ENCODE results near the gene SAMD10.
"Not testable (repeated sequence)": the region's sequence is repeated elsewhere in the genome, so short reads cannot be mapped to it uniquely, and the experiment has no call there.

The SAMD10 gene

DNA sequence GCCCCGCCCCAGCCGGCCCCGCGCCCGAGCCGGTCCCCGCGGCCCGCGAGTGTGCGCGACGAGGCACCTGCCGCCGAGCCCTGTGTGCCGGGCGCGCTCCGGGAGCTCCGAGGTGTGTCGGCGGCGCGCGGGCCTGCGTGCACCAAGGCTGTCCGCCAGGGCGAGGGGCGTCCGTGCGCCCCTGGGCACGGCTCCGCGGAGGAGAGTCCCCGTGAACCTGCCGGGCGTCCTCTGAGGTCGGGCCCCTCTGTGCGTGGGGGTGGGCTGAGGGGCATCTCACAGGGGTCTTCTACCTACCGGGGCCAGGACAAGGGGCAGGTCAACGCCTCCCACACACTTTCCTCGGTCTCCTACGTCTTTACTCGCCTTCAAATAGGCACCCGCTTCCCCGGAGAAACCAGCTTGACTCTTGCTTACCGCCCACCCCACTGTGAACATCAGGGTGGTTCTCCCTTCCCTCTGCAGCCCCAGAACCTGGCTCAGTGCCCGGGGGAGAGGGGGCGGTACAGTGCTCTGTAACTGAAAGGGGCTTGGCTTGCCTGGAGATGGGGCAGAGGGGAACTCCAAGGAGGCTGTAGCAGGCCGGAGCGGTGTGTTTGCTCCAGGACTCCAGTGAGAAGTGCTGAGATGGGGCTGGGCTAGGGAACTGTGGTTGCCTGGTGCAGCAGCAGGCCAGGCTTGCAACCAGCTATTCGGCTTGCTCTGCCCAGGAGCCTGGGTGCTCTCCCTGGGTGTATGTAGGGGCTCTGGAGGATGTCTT lies at the start of gene SAMD10:
Gene SAMD10 (minus strand): TSS at position 86 of the 760 bp plus-strand sequence. CDS start 175 bp downstream, outside the sequence.
- DNase-seq = peak in 1 of 2 experiments; percentile 85

DNA sequence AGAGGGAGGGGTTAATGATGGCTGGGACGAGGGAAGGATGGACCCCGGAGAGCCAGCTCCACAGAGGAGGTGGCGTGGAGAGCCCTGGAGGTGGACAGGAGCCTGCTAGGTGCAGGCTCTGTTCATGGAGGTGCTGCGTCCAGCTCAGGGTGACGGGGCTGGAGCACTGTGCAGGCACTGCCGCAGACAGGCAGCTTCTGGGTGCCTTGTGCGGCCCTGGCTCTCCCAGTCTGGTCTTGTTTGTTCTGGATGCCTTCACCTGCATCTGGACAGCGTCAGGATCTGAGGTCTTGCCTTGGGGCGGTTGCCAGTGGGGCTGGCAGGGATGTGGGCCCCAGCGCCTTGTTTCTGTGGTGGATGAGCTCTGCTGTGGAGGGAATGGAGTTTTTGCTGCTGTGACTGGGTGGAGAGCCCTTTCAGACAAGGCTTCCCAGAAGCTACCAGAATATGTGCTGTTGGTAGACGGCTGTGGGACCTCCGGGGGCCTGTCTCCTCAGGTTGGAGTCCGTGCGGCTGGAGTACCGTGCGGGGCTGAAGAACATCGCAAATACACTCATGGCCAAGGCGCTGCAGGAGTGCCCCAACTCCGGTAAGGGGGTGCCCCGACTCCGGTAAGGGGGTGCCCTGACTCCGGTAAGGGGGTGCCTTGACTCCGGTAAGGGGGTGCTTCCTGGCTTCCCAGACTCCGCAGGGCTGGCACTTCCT lies 48.7 kb upstream of the SAMD10 start:
- no peak for DNase-seq

DNA sequence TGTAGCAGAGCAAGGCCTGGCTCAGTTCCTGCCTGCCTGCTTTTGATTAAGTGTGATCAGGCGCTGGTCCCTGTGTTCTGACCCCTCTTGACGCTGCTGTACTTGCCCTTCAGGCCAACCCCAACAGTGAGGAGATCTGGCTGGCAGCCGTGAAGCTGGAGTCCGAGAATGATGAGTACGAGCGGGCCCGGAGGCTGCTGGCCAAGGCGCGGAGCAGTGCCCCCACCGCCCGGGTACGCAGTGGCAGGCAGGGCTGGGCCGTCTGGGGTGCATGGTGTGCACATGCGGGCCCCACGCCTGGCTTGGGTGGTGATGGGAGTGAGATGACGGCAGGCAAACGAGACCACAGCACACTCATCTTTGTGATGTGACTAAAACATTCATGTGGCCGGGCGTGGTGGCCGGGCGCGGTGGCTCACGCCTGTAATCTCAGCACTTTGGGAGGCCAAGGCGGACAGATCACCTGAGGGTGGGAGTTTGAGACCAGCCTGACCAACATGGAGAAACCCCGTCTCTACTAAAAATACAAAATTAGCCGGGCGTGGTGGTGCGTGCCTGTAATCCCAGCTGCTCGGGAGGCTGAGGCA lies 46.5 kb upstream of the SAMD10 start:
- no peak for DNase-seq

DNA sequence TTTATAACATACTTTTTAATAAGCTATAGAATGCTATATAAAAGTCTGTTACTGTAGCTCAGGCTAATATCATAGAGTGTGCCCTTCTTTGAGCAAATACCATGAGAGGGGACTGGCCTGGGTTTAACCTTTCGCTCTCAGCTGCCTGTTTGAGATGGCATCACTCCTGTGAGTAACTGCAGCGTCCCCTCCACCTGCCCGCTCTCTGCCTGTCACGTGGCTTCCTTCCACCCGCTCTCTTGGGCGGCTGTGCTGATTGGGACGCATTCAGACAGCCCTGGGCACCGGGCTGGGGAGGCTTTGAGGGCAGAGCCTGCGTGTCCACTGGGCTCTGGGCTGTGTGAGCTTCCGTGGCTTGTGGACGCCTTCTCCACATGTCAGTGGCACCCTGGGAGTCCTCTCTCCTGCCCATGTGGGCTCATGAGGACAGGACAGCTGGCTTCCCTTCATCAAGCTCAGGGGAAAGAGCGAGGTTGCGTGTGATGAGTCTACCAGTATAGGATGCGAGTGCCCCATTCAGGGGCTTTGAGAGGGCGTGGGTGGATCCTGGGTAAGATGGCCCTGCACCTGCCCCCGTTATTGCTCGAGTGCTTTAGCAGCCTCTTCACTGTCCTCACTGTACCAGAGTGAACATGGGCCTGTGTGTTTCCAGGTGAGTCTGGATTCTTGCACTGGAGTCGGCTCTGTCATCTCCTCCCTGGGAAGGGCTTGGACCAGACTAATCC lies 45.8 kb upstream of the SAMD10 start:
- no peak for DNase-seq

DNA sequence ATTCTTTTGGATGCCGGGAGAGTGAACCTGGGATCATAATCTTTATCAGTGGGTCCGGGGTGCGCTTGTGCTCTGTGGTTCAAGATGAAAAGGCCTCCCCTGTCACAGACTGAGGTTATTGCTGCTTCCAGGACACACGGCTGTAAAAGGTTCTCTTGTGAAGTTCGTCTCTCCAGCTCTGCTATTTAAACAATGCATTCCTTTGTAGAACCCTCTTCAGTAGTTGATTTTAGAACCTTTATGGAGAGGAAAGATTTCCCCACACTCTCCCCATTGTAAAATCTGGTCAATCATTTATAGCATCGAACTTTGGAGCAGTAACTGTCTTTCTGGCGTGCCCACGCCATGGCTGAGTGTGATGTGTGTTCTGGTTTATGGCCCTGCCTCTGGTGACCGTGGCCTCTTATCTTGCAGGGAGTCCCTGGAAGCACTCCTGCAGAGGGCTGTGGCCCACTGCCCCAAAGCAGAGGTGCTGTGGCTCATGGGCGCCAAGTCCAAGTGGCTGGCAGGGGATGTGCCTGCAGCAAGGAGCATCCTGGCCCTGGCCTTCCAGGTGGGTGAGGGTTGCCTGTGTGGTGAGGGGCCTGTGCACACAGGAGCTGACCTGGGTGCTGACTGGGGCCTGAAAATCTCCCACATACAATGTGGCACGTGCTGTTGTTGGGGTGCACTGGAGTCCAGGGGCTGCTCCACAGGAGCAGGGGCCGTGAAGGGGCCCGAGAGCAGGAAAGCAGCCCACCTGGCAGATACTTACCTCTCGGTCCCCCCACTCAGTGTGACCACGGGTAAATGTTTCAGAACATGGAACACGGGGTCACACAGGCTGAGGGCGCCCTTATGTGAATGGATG lies 44.9 kb upstream of the SAMD10 start:
- DNase-seq = no peak

DNA sequence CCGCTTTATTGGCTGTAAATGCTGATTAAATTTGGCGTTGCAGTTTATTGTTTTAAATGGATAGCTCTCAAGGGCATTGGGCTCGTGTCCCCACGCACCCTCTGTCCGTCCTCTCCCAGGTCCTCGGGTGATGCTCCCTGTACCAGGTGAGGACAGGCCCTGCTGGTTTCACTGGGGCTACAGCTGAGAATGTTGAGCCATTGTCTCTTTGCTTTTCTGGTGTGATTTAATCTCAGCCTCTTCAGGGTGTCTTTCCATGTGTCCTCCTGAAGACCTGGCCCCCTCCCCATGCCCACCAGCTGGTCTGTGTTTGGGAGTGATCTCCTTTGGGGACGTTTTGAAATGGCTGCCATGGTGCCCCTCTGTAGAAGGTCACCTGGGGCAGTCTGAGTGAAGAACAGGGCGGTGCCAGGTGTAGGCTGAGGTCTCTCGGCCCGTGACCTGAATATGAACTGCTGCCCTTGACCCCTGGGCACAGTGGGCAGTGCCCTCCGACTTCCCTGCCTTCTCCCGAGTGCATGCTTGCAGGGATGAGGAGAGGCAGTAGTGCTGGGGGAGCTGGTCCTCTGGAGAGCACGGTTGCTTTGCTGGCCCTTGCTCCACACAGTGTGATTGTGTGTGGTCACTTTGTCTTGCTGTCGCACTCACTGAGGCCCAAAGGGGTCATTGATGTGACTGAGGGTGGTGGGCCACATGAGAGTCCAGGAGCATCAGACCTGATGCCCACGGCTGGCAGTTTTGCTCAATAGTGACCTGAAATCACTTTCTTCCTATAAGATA lies 44.1 kb upstream of the SAMD10 start:
- no peak for DNase-seq

DNA sequence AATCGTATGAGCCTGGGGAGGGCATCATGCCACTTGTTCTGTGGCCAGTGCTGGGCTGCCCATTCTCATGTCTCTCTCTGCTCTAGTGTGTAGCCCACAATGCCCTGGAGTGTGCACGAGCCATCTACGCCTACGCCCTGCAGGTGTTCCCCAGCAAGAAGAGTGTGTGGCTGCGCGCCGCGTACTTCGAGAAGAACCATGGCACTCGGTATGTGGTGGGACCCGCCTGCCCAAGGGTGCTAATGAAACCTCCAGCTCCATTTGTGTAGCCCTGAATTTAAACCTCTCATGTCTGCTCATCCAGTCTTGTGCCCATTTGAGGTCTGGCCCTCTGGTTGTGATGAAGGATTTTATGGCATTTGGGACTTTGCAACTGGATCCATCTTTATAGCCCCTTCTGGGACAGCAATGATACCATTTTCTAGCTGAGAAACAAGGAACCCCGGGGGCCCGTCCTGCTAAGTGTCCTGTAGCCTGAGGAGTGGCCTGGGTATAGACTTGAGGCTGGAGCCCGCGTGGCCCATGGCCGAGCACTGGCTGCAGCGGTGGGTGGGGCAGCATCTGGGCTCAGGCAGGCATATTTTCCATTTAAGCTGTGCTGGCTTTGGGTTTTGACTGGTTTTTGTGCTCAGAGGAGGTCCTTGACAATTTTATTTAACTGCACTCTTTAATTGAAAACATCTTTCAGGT lies 43.4 kb upstream of the SAMD10 start:
- DNase-seq = no peak

DNA sequence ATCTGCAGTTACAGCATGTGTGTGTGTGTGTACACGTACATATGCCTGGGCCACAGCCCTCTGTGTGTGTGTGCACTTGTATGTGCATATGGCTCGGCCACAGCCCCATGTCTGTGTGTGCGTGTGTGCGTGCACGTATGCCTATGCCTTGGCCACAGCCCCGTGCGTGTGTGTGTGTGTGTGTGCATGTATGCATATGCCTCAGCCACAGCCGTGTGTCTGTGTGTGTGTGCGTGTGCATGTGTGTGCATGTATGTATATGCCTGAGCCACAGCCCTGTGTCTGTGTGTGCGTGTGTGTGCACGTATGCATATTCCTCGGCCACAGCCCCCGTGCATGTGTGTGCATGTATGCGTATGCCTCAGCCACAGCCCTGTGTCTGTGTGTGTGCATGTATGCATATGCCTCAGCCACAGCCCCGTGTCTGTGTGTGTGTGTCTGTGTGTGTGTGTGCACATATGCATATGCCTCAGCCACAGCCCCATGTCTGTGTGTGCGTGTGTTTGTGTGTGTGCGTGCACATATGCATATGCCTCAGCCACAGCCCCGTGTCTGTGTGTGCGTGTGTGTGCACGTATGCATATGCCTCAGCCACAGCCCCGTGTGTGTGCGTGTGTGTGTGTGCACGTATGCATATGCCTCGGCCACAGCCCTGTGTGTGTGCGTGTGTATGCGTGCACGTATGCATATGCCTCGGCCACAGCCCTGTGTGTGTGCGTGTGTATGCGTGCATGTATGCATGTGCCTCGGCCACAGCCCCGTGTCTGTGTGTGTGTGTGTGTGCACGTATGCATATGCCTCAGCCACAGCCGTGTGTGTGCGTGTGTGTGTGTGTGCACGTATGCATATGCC lies 41.9 kb upstream of the SAMD10 start:
- DNase-seq = no peak

DNA sequence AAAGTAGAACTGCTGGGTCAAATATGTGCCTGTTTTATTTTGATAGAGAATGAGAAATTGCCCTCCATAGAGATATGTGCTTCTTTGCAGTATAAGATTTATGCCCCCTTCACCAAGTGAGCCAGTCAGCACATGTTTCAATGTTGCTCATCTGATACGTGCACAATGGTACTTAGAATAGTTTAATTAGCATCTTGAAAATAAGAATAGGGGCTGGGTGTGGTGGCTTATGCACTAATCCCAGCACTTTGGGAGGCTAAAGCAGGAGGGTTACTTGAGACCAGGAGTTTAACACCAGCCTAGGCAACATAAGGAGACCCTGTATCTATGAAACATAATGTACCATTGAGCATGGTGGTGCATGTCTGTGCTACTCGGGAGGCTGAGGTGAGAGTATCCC lies 36.2 kb upstream of the SAMD10 start:
- DNase-seq = no peak

DNA sequence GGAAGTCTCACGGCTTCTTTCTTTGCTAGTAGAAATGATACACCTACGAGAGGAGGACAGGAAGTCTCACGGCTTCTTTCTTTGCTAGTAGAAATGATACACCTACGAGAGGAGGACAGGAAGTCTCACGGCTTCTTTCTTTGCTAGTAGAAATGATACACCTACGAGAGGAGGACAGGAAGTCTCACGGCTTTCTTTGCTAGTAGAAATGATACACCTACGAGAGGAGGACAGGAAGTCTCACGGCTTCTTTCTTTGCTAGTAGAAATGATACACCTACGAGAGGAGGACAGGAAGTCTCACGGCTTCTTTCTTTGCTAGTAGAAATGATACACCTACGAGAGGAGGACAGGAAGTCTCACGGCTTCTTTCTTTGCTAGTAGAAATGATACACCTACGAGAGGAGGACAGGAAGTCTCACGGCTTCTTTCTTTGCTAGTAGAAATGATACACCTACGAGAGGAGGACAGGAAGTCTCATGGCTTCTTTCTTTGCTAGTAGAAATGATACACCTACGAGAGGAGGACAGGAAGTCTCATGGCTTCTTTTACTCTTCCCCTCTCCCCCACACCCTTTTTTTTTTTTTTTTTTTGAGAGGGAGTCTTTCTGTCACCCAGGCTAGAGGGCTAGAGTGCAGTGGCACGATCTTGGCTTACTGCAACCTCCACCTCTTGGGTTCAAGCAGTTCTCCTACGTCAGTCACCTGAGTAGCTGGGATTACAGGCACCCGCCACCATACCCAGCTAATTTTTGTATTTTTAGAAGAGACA lies 33.1 kb upstream of the SAMD10 start:
- not testable (repeated sequence) for DNase-seq

DNA sequence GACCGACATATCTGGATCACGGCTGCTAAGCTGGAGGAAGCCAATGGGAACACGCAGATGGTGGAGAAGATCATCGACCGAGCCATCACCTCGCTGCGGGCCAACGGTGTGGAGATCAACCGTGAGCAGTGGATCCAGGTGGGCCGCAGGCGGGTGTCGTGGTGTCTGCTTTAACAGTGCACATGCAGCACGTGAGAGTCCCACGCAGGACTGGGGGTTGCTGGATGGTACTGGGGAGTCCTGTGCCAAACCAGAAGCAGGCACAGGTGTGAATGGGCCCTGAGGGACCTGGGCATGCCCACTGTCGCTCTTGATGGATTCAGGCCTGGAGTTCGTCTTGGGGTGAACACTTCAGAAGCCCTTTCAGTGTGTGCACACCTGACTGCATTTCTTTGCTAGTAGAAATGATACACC lies 31.9 kb upstream of the SAMD10 start:
- no peak for DNase-seq

DNA sequence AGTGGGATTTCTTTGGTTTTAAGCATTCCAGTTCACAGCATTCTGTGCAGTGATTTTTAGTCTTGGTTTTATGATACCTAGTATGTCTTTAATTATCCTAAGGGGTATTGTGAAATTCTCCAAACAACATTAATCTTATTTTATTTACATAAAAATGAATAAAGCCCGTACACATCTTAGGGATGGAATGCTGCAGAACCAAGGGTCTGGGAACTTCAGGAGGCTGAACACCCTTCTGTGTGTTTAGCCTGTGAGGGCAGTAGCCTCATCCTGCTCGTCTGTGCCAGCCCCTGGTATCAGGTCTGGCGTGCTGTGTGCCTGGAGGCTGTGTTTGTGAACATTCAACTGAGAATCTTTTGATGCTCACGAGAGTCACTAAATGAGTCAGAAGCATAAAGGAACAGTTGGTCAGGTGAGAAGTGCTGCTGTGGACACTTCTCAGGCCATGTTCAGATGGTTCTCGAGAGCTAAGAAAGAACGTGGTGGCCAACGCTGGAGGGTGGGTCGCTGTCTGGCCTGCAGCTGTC lies 31.3 kb upstream of the SAMD10 start:
- DNase-seq = no peak

DNA sequence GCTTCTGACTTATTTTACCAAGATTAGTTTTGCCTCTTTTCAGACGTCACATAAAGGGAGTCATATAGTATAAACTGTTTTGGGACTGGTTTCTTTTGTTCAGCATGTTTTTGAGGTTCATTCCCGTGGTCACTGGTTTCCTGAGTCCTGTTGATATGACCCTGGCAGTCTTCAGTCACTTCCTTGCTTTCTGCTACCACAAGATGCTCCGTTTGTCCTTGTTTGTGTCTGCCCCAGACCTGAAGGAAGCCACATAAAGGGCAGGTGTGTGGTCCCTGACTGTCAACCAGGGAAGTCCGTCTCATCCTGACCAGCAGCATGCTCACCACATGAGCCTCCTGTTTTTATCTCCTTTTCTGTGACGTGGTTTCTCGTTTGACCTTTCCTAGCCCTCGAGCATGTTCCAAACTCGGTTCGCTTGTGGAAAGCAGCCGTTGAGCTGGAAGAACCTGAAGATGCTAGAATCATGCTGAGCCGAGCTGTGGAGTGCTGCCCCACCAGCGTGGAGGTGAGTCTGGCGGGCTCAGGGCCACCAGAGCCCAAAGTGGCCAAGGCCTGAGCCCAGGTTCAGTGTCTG lies 30.5 kb upstream of the SAMD10 start:
- DNase-seq = no peak

DNA sequence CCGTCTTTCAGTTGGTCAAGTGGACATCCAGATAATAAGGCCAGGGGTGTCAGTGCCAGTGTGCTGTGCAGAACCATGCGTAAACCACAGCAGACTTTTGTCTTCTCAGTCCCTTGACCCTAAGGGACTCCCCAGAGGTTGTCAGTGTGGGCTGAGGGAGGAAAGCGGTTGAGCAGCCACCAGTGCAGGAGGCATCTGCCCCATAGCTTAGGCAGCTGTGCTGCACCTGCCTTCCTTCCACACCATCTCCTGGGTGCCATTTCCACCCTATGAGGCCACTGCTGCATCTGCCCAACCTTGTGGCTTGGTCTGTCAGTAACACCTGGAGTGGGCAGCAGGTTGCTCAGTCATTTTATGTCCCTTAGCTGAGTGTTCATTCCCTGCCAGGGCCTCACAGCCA lies 27.5 kb upstream of the SAMD10 start:
- DNase-seq = no peak

DNA sequence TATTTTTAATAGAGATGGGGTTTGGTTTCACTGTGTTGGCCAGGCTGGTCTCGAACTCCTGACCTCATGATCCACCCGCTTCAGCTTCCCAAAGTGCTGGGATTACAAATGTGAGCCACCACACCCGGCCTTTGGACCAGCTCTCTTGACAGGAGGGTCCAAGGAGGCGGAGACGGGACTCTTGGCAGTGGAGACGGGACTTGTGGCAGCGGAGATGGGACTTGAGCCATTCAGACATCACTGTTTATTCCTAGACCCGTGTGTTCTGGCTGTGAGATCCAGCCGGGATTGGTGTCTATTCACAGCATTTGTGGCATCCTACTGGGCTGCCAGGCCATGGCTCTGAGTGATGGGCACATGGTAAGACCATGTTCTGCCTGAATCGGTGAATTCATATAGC lies 27.0 kb upstream of the SAMD10 start:
- no peak for DNase-seq

DNA sequence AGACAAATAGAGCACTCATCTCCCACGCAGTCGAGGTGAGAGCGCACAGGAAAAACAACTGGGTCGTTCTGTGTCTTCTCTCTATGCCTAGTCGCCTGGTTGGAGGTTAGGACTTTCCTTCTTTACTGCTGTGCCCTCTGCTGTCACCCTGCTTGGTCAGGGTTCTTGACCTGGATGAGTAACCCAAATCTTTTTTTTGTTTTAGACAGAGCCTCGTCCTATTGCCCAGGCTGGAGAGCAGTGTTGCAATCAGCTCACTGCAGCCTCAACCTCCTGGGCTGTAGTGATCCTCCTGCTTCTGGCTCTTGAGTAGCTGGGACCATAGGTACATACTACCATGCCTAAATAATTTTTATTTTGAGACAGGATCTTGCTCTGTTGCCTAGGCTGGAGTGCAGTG lies 26.0 kb upstream of the SAMD10 start:
- DNase-seq = no peak

DNA sequence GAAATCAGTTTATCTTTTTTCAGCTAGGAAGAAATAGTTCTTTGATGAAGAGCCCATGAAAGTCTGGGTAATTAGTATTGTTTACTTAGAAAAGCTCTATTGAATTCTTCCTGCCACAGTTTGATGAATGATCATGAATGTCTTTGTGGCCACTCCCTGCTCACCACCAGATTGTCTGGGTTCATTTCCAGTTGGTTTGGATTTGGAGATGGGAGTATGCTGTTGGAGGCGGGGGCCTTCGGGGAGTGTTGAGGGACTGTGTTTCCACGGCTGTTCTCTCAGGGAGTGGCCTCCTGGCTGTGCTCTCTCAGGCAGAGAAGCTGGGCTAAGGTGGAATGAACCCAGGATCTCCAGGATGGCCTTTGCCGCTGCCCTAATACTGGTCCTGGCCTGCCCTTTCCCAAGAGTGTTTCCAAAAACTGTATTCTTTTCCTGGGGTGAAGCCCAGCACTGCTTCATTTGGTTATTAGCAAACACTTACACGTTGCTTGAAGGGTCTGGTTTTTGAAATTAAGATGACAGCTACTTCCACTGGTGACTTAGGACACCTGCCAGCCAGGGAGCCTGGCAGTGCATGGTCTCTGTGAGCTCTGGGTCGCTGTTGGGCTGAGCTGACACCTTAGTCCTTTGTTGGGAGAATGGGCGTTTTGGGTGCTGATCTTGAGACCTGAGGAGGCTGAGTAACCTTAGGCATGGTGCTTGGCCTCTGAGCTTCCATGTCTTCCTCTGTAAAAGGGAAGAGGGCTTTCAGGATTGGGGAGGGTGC lies 24.7 kb upstream of the SAMD10 start:
- no peak for DNase-seq

DNA sequence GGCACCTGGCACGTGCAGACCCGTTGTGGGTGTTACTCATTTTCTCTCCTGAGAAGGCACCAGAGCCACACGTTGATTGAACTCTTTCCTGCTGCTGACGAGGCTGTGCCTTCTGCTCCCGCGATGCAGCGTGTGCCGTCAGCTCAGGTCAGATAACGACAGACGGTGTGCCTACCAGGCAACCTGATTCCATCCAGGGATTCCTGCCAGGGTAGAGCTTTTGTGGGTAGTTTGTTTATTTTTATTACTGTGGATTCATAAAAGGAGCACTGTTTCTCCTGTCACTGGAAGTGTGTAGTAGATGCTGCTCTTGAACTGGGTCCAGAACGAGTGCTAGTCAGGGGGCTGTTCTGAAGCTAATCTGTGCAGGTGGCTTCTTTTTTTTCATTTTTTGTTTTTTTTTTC lies 22.2 kb upstream of the SAMD10 start:
- DNase-seq = no peak
